ENCODE measurements around the gene GLDC.

- TF ChIP-seq, protein P1, sequence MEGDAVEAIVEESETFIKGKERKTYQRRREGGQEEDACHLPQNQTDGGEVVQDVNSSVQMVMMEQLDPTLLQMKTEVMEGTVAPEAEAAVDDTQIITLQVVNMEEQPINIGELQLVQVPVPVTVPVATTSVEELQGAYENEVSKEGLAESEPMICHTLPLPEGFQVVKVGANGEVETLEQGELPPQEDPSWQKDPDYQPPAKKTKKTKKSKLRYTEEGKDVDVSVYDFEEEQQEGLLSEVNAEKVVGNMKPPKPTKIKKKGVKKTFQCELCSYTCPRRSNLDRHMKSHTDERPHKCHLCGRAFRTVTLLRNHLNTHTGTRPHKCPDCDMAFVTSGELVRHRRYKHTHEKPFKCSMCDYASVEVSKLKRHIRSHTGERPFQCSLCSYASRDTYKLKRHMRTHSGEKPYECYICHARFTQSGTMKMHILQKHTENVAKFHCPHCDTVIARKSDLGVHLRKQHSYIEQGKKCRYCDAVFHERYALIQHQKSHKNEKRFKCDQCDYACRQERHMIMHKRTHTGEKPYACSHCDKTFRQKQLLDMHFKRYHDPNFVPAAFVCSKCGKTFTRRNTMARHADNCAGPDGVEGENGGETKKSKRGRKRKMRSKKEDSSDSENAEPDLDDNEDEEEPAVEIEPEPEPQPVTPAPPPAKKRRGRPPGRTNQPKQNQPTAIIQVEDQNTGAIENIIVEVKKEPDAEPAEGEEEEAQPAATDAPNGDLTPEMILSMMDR (IDR thresholded peaks at IDR 0.05; ENCODE audit: borderline replicate concordance, extremely low read depth, low read length, poor library complexity, severe bottlenecking) = no peak
- no peak for TF ChIP-seq EZH2 (IDR thresholded peaks at IDR 0.05; ENCODE audit: borderline replicate concordance, low read depth, low read length, severe bottlenecking)
These were observed 25.6 kb downstream of the GLDC start for GRCh38 chr9:6619909-6620308.
